Coronary artery (tissue), 2 donors: ENCODE results near the gene ZBTB37.
A peak's percentile ranks its signal among the peaks of the same experiment; 100 is the strongest.
"Not testable (repeated sequence)": the region's sequence is repeated elsewhere in the genome, so short reads cannot be mapped to it uniquely, and the experiment has no call there.

ENCODE experiments used
- DNase-seq: peaks from one replicate; pipeline ENCODE4 v3.0.0-alpha.2; 2017; ENCODE audit warnings: low spot score
- H3K27ac ChIP-seq, 2 donors: fragments of 200-600 bp; sonication (generic); one replicate each; pipeline ENCODE4 v1.5.1; 2016 to 2019
- H3K4me3 ChIP-seq: fragments of 200-600 bp; sonication (generic); 2 replicates; pipeline ENCODE4 v1.5.1; 2016; ENCODE audit warnings: mild to moderate bottlenecking, moderate library complexity
- CTCF ChIP-seq: fragments of 200-600 bp; sonication (generic); IDR thresholded peaks from one replicate; pipeline ENCODE4 v1.5.1; 2019; ENCODE audit warnings: antibody characterized with exemption

The ZBTB37 gene

GRCh38 chr1:173861731-173862145 lies 6.4 kb upstream of the ZBTB37 start:
- TF ChIP-seq CTCF: no peak
- Histone ChIP-seq H3K4me3 (no peak overlapping the region), H3K27ac (no peak overlapping the region)
- no peak for DNase-seq

GRCh38 chr1:173862146-173862768 lies 5.9 kb upstream of the ZBTB37 start:
- not testable (repeated sequence) for H3K27ac ChIP-seq, DNase-seq, H3K4me3 ChIP-seq

- no peak for TF ChIP-seq CTCF
- no peak for DNase-seq
- H3K4me3 ChIP-seq: no peak overlapping the region
- H3K27ac ChIP-seq: no peak overlapping the region
These were observed 5.4 kb upstream of the ZBTB37 start for GRCh38 chr1:173862769-173863223.

- no peak overlapping the region for H3K27ac ChIP-seq
- no peak overlapping the region for H3K4me3 ChIP-seq
- DNase-seq: no peak
- no peak for TF ChIP-seq CTCF
These were observed 4.7 kb upstream of the ZBTB37 start for GRCh38 chr1:173863224-173864161.

GRCh38 chr1:173864179-173864867 lies 3.9 kb upstream of the ZBTB37 start:
- no peak overlapping the region for H3K4me3 ChIP-seq

GRCh38 chr1:173865468-173866164 lies 2.6 kb upstream of the ZBTB37 start:
- DNase-seq: no peak
- peak overlapping the region in 1 of 2 donors; percentile 99 for H3K27ac ChIP-seq
- H3K4me3 ChIP-seq: peak overlapping the region; percentile 96

More at GRCh38 chr1:173864179-173864867, 3.9 kb upstream of the ZBTB37 start:
- DNase-seq: no peak
- H3K27ac ChIP-seq: no peak overlapping the region
- TF ChIP-seq CTCF: no peak

More at GRCh38 chr1:173865468-173866164, 2.6 kb upstream of the ZBTB37 start:
- TF ChIP-seq CTCF: no peak
